ENCODE data around the gene VWA1. TPM values are rescaled to one million over a fixed set of nuclear protein-coding genes. Genes with fewer than 3 reads are reported as not detected.

VWA1 gene
- total and polyA plus RNA-seq, 10 of the 15 experiments (the other 5 are each of a cell fraction or from before 2014, with no cell fraction given), result 0.02 to 1.7 (median 0.32) TPM; not detected in 2

- TF ChIP-seq, protein P1, sequence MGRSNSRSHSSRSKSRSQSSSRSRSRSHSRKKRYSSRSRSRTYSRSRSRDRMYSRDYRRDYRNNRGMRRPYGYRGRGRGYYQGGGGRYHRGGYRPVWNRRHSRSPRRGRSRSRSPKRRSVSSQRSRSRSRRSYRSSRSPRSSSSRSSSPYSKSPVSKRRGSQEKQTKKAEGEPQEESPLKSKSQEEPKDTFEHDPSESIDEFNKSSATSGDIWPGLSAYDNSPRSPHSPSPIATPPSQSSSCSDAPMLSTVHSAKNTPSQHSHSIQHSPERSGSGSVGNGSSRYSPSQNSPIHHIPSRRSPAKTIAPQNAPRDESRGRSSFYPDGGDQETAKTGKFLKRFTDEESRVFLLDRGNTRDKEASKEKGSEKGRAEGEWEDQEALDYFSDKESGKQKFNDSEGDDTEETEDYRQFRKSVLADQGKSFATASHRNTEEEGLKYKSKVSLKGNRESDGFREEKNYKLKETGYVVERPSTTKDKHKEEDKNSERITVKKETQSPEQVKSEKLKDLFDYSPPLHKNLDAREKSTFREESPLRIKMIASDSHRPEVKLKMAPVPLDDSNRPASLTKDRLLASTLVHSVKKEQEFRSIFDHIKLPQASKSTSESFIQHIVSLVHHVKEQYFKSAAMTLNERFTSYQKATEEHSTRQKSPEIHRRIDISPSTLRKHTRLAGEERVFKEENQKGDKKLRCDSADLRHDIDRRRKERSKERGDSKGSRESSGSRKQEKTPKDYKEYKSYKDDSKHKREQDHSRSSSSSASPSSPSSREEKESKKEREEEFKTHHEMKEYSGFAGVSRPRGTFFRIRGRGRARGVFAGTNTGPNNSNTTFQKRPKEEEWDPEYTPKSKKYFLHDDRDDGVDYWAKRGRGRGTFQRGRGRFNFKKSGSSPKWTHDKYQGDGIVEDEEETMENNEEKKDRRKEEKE (IDR thresholded peaks at IDR 0.05), result no peak
- TF ChIP-seq RELA (IDR thresholded peaks at IDR 0.05; ENCODE audit: borderline replicate concordance, partially characterized antibody) (no peak), CEBPB (IDR thresholded peaks at IDR 0.05; ENCODE audit: borderline replicate concordance in 1 of 2, low read depth in 2 of 2, low read length in 2 of 2) (no peak), STAT3 (IDR thresholded peaks at IDR 0.05; ENCODE audit: low read depth, low read length) (no peak), SRF (IDR thresholded peaks at IDR 0.05; ENCODE audit: low read depth in 2 of 2, low read length in 2 of 2) (no peak)
Observed at GRCh38 chr1:1437033-1437903, 1.8 kb downstream of the VWA1 start (continued).

DNA sequence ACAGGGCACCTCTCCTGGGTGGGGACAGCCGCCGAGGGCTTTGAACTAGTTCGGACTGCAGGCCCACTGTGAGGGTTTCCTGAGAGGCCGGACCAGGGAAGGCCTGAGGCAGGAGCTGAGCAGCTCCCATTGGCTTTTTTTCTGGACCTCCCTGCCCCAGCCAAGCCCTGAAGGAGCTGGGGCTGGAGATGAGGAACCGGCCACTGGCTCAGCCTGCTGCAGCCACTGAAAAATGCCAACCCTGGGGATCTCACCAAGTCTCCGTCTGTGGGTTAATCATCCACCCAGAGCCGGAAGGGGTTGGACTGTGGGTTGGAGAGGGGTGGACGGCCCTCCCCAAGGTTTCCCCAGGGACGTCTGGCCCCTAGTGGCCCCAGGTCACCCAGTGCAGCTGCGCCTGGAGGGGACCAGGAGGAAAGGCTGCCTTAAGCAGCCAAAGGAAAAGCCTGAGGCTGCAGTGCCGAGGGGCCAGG lies 2.5 kb downstream of the VWA1 start:
- WGBS (ENCODE audit: insufficient coverage, insufficient replicate concordance, low lambda C conversion rate, missing lambda C conversion rate), result 33% methylated on average over 11 of the region's 11 CpGs
- no peak overlapping the region; the same call in 1 of the 2 replicates for H3K9ac ChIP-seq (ENCODE audit: control insufficient read depth, insufficient read depth, low read length)
- SMC1A ChIA-PET (ENCODE audit: uncharacterized antibody, unreplicated experiment), result interaction anchor here (0.9 to 1.3 kb wide), 5 partner anchors 23 to 64 kb away, joined by 3 to 4 read pairs (median 3); no protein-coding TSS in a partner anchor
- no peaks in the 10 kb centered on the region for H4K20me1 ChIP-seq (ENCODE audit: control insufficient read depth, insufficient read depth)
- DNase-seq (ENCODE audit: low read depth, low spot score), result peak; percentile 42
- H2AFZ ChIP-seq (ENCODE audit: control insufficient read depth, low read depth, low read length), result no peak overlapping the region; the same call in 1 of the 2 replicates
- peak overlapping the region; percentile 25; the same call in 1 of the 2 replicates for H3K4me2 ChIP-seq (ENCODE audit: control insufficient read depth, insufficient read depth)
- H3K27ac ChIP-seq (ENCODE audit: control insufficient read depth, insufficient read depth), result no peak overlapping the region
- peak; percentile 85 for ATAC-seq
- no peaks in the 10 kb centered on the region for H3K9me3 ChIP-seq (replicated peaks; ENCODE audit: control insufficient read depth, insufficient read depth, low read length)
- RAD21 ChIA-PET (ENCODE audit: unreplicated experiment), result interaction anchor here (0.8 to 2.0 kb wide), 9 partner anchors 16 to 66 kb away, joined by 3 to 8 read pairs (median 4); partner anchors contain the start of genes AURKAIP1 and MRPL20
- BruUV-seq (replicated peaks), result no TSS peak
- intact Hi-C loops (cut with micrococcal nuclease; ENCODE audit: unreplicated experiment) (no loop called here), in situ Hi-C loops (cut with MboI) (no loop called here)
- no peak for FAIRE-seq
- POLR2A ChIA-PET, result interaction anchor here (0.6 to 1.7 kb wide), 8 partner anchors 16 to 329 kb away, joined by 3 to 10 read pairs (median 4); partner anchors contain the start of gene CCNL2
- peaks cover 0 to 11% of the 10 kb centered on the region in 2 experiments; a peak in 3 of 4 replicates for H3K27me3 ChIP-seq (replicated peaks in 1 of 2; ENCODE audit: control insufficient read depth in 2 of 2, insufficient read depth in 2 of 2, low read length in 1 of 2)
- no peaks in the 10 kb centered on the region for H3K36me3 ChIP-seq (ENCODE audit: control insufficient read depth in 2 of 2, insufficient read depth in 2 of 2, low read length in 1 of 2)
- peaks cover 26% of the 10 kb centered on the region for H3K4me1 ChIP-seq (ENCODE audit: control insufficient read depth, insufficient read depth, low read length)
- H3K4me3 ChIP-seq, result no peak overlapping the region
- CTCF ChIA-PET, result interaction anchor here (1.0 to 2.3 kb wide), 12 partner anchors 9 to 90 kb away, joined by 3 to 15 read pairs (median 6); partner anchors contain the start of gene AURKAIP1
- H3K79me2 ChIP-seq (ENCODE audit: control insufficient read depth, insufficient read depth, low read length), result no peaks in the 10 kb centered on the region
- TF ChIP-seq, protein P1 (IDR thresholded peaks at IDR 0.05), result no peak
- TF ChIP-seq HDAC6 (IDR thresholded peaks at IDR 0.05; ENCODE audit: unreplicated experiment), result no peak
- TF ChIP-seq DPF2 (IDR thresholded peaks at IDR 0.05), result no peak
- no peak for TF ChIP-seq GABPA (IDR thresholded peaks at IDR 0.05; ENCODE audit: low read depth)
- no peak for TF ChIP-seq SMAD5 (IDR thresholded peaks at IDR 0.05; ENCODE audit: low read depth)
- no peak for TF ChIP-seq ZNF24 (IDR thresholded peaks at IDR 0.05)
- TF ChIP-seq RAD21 (IDR thresholded peaks at IDR 0.05; ENCODE audit: insufficient read depth, low read depth, low read length), result no peak
